B cell (primary cell): ENCODE results near the gene CD180.

Experiments
- CTCF ChIP-seq: fragments of 200-600 bp; IDR thresholded peaks from one replicate; pipeline ENCODE4 v1.8.0; 2022; ENCODE audit warnings: antibody characterized with exemption, mild to moderate bottlenecking
- EZH2 ChIP-seq: IDR thresholded peaks from 2 replicates; pipeline ENCODE4 v1.6.1; 2012; ENCODE audit warnings: borderline replicate concordance, low read depth, mild to moderate bottlenecking, moderate library complexity, low read length; ENCODE audit not compliant: insufficient read depth, poor library complexity, severe bottlenecking

GRCh38 chr5:67243944-67244343 lies 47.3 kb upstream of the CD180 start:
- no peak for TF ChIP-seq CTCF
- TF ChIP-seq EZH2, result no peak
